ENCODE data around the gene SUPV3L1.

The SUPV3L1 gene

DNA sequence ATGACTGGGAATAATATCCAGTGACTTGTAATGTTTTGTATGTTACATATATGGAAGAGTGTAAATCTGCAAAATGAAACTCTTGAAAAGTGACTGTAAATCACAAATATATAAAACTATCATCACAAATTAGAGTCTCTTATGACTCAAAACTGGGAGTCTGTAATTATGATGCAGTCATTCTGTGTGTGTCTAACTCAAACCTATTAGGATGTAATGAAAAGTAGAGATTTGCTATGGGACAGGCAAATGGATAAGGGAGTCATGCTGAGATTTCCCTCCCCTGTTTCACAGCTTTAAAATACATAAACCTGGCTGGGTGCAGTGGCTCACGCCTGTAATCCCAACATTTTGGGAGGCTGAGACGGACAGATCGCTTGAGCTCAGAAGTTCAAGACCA lies 31.5 kb downstream of the SUPV3L1 start:
- in situ Hi-C loops (cut with MboI; ENCODE audit: low sequenced_read_pairs, unreplicated experiment), result no loop called here
- TF ChIP-seq, protein P1, sequence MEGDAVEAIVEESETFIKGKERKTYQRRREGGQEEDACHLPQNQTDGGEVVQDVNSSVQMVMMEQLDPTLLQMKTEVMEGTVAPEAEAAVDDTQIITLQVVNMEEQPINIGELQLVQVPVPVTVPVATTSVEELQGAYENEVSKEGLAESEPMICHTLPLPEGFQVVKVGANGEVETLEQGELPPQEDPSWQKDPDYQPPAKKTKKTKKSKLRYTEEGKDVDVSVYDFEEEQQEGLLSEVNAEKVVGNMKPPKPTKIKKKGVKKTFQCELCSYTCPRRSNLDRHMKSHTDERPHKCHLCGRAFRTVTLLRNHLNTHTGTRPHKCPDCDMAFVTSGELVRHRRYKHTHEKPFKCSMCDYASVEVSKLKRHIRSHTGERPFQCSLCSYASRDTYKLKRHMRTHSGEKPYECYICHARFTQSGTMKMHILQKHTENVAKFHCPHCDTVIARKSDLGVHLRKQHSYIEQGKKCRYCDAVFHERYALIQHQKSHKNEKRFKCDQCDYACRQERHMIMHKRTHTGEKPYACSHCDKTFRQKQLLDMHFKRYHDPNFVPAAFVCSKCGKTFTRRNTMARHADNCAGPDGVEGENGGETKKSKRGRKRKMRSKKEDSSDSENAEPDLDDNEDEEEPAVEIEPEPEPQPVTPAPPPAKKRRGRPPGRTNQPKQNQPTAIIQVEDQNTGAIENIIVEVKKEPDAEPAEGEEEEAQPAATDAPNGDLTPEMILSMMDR (IDR thresholded peaks at IDR 0.05; ENCODE audit: borderline replicate concordance, control extremely low read depth, extremely low read depth, insufficient read depth, missing control alignments), result no peak
- no peak for DNase-seq (ENCODE audit: low spot score)

DNA sequence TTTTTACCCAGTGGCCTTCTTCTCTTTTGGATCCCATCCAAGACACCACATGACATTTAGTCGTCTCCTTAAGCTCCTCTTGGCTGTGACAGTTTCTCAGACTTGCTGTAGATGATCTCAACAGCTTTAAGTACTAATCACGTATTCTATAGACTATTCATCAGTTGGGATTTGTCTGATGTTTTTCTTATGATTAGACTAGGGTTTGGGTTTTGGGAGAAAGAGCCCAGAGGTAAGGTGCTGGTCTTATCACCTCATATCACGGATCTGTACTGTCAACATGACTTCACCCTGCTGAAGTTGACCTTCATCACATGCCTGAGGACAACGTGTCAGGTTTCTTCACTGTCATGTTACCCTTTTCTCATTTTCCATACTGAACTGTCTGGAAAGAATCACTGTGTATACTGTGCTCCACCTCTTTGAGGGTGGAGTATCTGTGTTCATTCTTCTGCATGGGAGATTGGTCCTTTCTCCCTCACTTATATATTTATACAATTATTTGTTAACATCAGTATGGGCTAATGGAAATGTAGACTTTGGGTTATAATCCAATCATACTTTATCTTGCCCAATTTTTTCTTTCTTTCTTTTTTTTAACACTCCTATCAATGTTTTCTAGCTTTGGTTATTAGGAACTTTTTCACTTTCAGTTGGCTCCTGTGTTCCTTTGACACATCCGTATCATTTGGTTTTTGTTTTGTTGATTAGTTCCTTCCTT lies 33.7 kb downstream of the SUPV3L1 start:
- DNase-seq (ENCODE audit: low spot score), result no peak
- TF ChIP-seq, protein P1 (IDR thresholded peaks at IDR 0.05; ENCODE audit: borderline replicate concordance, control extremely low read depth, extremely low read depth, insufficient read depth, missing control alignments), result no peak
- in situ Hi-C loops (cut with MboI; ENCODE audit: low sequenced_read_pairs, unreplicated experiment), result no loop called here

DNA sequence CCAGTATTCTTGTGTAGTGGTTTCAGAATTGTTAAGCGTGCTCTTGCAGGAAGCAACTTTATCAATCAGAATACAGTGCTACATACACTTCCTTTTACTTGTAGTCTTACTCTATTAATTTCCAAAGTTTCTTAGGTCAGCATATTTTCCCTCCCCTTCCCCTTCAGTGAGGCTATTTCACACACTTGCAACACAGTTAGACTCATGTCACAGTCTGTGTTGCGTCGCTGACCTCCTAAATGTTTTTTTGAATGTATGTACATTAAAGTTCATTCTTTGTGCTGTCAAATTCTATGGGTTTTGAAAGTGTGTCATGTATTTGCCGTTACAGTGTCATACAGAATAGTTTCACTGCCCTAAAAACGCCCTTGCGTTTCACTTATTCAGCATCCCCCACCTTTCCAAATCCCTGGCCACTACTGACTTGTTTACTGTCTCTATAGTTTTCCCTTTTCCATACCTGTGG lies 34.7 kb downstream of the SUPV3L1 start:
- no peak for DNase-seq (ENCODE audit: low spot score)
- TF ChIP-seq, protein P1 (IDR thresholded peaks at IDR 0.05; ENCODE audit: borderline replicate concordance, control extremely low read depth, extremely low read depth, insufficient read depth, missing control alignments), result no peak
- in situ Hi-C loops (cut with MboI; ENCODE audit: low sequenced_read_pairs, unreplicated experiment), result no loop called here

DNA sequence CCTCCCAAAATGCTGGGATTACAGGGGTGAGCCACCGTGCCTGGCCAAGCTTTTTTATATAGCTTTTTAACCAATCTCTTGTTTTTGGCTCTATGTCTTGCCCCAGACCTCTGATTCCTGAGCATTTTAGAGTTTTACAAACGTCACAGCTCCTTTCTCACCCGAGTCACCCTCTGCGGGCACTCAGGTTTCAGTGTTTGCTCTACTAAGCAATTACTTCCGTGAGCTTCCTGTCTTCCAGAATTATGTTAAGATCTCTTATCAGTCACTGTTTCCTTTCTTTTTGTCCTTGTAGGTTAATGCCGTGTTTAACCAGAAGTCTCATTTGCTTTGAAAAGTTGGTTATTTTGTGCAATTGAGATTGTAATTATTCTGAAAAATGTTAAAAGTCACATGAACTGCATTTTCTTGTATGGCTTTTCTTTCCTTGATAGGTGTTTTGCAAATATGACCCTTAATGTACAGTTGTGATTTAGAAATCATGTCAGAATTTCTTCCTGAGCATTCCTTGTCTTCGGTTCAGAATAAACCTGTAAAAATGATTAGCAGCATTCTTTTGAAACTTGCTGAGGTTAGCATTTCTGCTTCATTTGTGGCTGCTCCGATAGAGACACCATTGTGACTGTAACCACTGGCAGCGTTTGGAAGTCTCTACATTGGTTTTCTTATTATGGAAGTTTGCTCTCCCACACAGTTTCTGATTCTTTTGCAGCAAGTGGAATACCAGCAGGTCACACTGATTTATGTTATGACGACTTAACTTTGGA lies 35.6 kb downstream of the SUPV3L1 start:
- in situ Hi-C loops (cut with MboI; ENCODE audit: low sequenced_read_pairs, unreplicated experiment), result no loop called here
- TF ChIP-seq, protein P1 (IDR thresholded peaks at IDR 0.05; ENCODE audit: borderline replicate concordance, control extremely low read depth, extremely low read depth, insufficient read depth, missing control alignments), result no peak
- DNase-seq (ENCODE audit: low spot score), result no peak

DNA sequence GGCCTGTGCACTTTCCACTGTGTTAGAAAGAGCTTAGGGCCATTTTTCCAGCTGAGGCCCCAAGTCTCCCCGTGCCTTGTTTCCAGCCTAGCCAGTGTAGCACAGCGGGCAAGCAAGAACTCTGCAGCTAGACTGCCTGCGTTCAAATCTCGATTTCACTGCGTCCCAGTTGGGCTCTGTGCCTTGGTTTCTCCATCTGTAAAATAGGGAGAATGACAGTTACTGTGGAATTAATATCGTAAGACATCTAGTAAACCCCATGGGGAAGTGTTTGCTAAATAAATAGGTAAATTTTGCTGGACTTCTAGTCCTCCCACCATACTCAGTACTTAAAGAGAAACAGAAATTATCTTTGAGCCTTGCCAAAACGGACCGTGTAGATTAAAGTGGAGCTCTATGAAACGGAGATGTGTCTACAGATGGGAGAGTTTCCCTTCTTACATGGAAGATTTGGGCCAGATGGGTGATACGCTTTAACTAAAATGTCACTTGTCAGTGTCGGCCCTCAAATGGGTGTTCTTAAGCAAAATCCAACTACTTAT lies 36.6 kb downstream of the SUPV3L1 start:
- DNase-seq (ENCODE audit: low spot score), result no peak
- in situ Hi-C loops (cut with MboI; ENCODE audit: low sequenced_read_pairs, unreplicated experiment), result no loop called here
- TF ChIP-seq, protein P1 (IDR thresholded peaks at IDR 0.05; ENCODE audit: borderline replicate concordance, control extremely low read depth, extremely low read depth, insufficient read depth, missing control alignments), result no peak

DNA sequence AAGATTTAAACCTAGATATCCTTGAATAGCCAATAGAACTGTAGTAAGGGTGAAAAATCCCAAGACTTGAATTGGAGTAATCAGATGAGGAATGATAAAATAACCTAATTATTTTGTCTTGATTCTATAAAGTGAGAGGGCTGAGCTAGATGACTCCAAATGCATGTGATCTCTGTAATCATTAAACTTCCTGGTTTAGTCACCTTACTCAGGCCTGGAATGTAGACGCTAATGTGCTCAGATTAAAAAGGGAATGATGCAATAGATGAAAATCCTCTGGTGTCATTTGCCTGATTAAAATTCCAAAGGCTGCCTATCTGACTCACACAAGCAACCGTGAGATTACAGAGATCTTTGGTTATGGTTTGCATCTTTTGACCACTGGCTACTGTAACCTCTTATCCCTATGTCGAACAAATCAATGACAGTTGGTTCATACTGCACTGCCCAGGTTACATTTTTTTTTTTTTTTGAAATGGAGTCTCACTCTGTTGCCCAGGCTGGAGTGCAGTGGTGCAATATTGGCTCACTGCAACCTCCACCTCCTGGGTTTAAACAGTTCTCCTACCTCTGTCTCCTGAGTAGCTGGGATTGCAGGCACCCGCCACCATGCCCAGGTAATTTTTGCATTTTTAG lies 37.2 kb downstream of the SUPV3L1 start:
- in situ Hi-C loops (cut with MboI; ENCODE audit: low sequenced_read_pairs, unreplicated experiment), result no loop called here
- TF ChIP-seq, protein P1 (IDR thresholded peaks at IDR 0.05; ENCODE audit: borderline replicate concordance, control extremely low read depth, extremely low read depth, insufficient read depth, missing control alignments), result no peak
- DNase-seq (ENCODE audit: low spot score), result no peak

Data from GM13976 (cell line).